Fibroblast of lung (primary cell): ENCODE data around the gene CD226. TPM values are rescaled to one million over a fixed set of nuclear protein-coding genes. Genes with fewer than 3 reads are reported as not detected.
"Not testable (repeated sequence)": the region's sequence is repeated elsewhere in the genome, so short reads cannot be mapped to it uniquely, and the experiment has no call there.

ENCODE experiments used
- DNase-seq, 2 donors: peaks; one replicate each; pipeline versions ENCODE4 v3.0.0 to v3.0.0-alpha.2; 2010; ENCODE audit warnings: low read depth in 2 of 2
- H2AFZ ChIP-seq: 2 replicates; pipeline ENCODE4 v1.5.1; 2012; ENCODE audit warnings: low read length, control low read depth, inconsistent platforms
- H3K27ac ChIP-seq: 2 replicates; pipeline ENCODE4 v1.5.1; 2011; ENCODE audit warnings: low read length, control low read depth; ENCODE audit not compliant: insufficient read depth
- H3K27me3 ChIP-seq: 2 replicates; pipeline ENCODE4 v1.5.1; 2011; ENCODE audit warnings: mild to moderate bottlenecking, low read length; ENCODE audit not compliant: control insufficient read depth, insufficient read depth
- H3K36me3 ChIP-seq: 2 replicates; pipeline ENCODE4 v1.5.1; 2011; ENCODE audit warnings: low read length; ENCODE audit not compliant: control insufficient read depth, insufficient read depth
- H3K4me1 ChIP-seq: 2 replicates; pipeline ENCODE4 v1.5.1; 2011; ENCODE audit warnings: low read length; ENCODE audit not compliant: control insufficient read depth, insufficient read depth; ENCODE audit errors: extremely low read depth
- H3K4me2 ChIP-seq: 2 replicates; pipeline ENCODE4 v1.5.1; 2011; ENCODE audit warnings: low read length, control low read depth; ENCODE audit not compliant: insufficient read depth; ENCODE audit errors: extremely low read depth
- H3K4me3 ChIP-seq, 4 experiments: fragments of 200-600 bp in 1 of 4; sonication (generic) in 1 of 4; replicated peaks in 1 of 4; 2 replicates each; pipeline ENCODE4 v1.5.1; 2011 to 2016; ENCODE audit warnings: low read length in 4 of 4, low read depth in 3 of 4, mild to moderate bottlenecking in 3 of 4, control low read depth in 2 of 4, inconsistent platforms in 1 of 4, mixed read lengths in 1 of 4; ENCODE audit not compliant: insufficient read depth in 1 of 4; ENCODE audit errors: control extremely low read depth in 1 of 4
- H3K79me2 ChIP-seq: 2 replicates; pipeline ENCODE4 v1.5.1; 2012; ENCODE audit warnings: mild to moderate bottlenecking, low read length, inconsistent platforms; ENCODE audit not compliant: control insufficient read depth, insufficient read depth
- H3K9ac ChIP-seq: 2 replicates; pipeline ENCODE4 v1.5.1; 2011; ENCODE audit warnings: mild to moderate bottlenecking, low read length, control low read depth; ENCODE audit not compliant: insufficient read depth
- H3K9me3 ChIP-seq: 2 replicates; pipeline ENCODE4 v1.5.1; 2012; ENCODE audit warnings: low read depth, low read length; ENCODE audit not compliant: control insufficient read depth, insufficient read depth
- H4K20me1 ChIP-seq: 2 replicates; pipeline ENCODE4 v1.5.1; 2011; ENCODE audit warnings: low read length; ENCODE audit not compliant: control insufficient read depth, insufficient read depth; ENCODE audit errors: extremely low read depth
- CTCF ChIP-seq, 2 donors: IDR thresholded peaks in 1 of 2; conservative IDR thresholded peaks in 1 of 2; 1 replicate in 1 of 2; 2 replicates in 1 of 2; pipeline ENCODE4 v1.5.1; 2011 to 2012; ENCODE audit warnings: low read length in 2 of 2, control low read depth in 1 of 2, inconsistent platforms in 1 of 2, low read depth in 1 of 2, mild to moderate bottlenecking in 1 of 2
- EZH2 ChIP-seq: IDR thresholded peaks from 2 replicates; pipeline ENCODE4 v1.5.1; 2012; ENCODE audit warnings: low read length, control low read depth, mild to moderate bottlenecking; ENCODE audit errors: missing control alignments
- polyA plus RNA-seq, 2 donors: library from polyadenylated mRNA; depleted of rRNA in 1 of 2; stranded (reverse) in 1 of 2; unstranded in 1 of 2; fragments of >200 nt; gene quantifications; 2 replicates each; pipeline ENCODE4 v1.2.1, GENCODE V29; 2011 to 2012; ENCODE audit warnings: missing spikeins in 1 of 2
- total RNA-seq: library from RNA; depleted of rRNA; stranded (reverse); fragments of >200 nt; gene quantifications from 2 replicates; pipeline ENCODE4 v1.2.1, GENCODE V29; 2014

The CD226 gene
- total and polyA plus RNA-seq, 2 donors (not counting 1 experiment from before 2014, with no cell fraction given), result 0.33 to 0.42 TPM

DNA sequence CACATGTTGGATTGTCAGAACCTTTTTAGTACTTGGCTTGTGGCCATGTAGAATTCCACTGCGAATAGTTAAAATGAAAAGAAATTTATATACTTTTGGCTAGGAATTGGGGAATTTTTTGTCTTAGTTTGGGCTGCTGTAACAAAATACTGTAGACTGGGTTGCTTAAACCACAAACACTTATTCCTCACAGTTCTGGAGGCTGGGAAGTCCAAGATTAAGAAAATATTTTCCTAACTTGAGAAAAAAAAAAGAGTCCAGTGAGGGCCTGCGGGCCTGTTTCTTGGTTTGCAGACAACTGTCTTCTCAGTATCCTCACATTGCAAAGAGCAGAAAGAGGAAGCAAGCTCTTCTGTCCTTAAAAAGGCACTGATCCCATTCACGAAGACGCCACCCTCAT is 81.9 kb downstream of the CD226 start:
- no peaks in the 10 kb centered on the region for H3K27me3 ChIP-seq
- no peaks in the 10 kb centered on the region for H3K4me1 ChIP-seq
- H3K4me3 ChIP-seq, result no peak overlapping the region
- H3K36me3 ChIP-seq, result no peaks in the 10 kb centered on the region
- no peak overlapping the region for H3K9ac ChIP-seq
- no peak overlapping the region for H3K4me2 ChIP-seq
- no peak overlapping the region for H2AFZ ChIP-seq
- no peak for DNase-seq
- peaks cover 2% of the 10 kb centered on the region for H4K20me1 ChIP-seq
- TF ChIP-seq CTCF (conservative IDR thresholded peaks at IDR 0.05 in 1 of 2, IDR thresholded peaks at IDR 0.05 in 1 of 2; ENCODE audit: low read depth in 1 of 2, low read length in 2 of 2), result no peak
- no peaks in the 10 kb centered on the region for H3K79me2 ChIP-seq
- H3K27ac ChIP-seq, result no peak overlapping the region
- H3K9me3 ChIP-seq, result no peaks in the 10 kb centered on the region

GRCh38 chr18:69864802-69865201 is 82.9 kb downstream of the CD226 start:
- not testable (repeated sequence) for H2AFZ ChIP-seq, H3K9ac ChIP-seq, H4K20me1 ChIP-seq, H3K27ac ChIP-seq, H3K79me2 ChIP-seq, DNase-seq, H3K27me3 ChIP-seq, H3K4me2 ChIP-seq, H3K4me1 ChIP-seq, H3K36me3 ChIP-seq, H3K9me3 ChIP-seq, H3K4me3 ChIP-seq

GRCh38 chr18:69858897-69859296 is 88.8 kb downstream of the CD226 start:
- Histone ChIP-seq H3K4me2 (no peak overlapping the region), H3K27me3 (no peaks in the 10 kb centered on the region), H4K20me1 (peaks cover 2% of the 10 kb centered on the region), H3K4me3 (no peak overlapping the region), H3K4me1 (no peaks in the 10 kb centered on the region), H3K9me3 (no peaks in the 10 kb centered on the region), H3K27ac (no peak overlapping the region), H3K79me2 (no peaks in the 10 kb centered on the region), H2AFZ (no peak overlapping the region), H3K9ac (no peak overlapping the region), H3K36me3 (no peaks in the 10 kb centered on the region)
- no peak for DNase-seq
- TF ChIP-seq CTCF (conservative IDR thresholded peaks at IDR 0.05 in 1 of 2, IDR thresholded peaks at IDR 0.05 in 1 of 2; ENCODE audit: low read depth in 1 of 2, low read length in 2 of 2) (no peak), EZH2 (no peak)

DNA sequence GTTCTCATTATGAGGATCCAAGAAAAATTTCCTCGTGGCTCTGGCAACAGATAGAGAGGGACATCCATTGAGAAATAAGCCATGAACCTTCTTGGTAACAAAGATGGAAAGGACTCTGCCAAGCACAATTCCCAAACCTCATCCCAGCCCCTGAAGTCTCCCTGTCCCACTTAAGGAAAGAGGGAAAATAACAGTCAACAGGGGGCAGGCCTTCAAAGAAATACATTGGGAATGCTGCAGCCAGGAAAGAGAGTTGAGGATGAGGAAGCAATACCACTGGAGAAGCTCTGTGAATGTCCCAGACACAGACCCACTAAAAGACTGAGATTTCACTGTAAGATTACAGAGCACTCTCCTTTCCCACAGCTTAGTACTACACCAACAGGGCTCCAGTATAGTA is 93.2 kb downstream of the CD226 start:
- Histone ChIP-seq H3K27me3 (no peaks in the 10 kb centered on the region), H3K36me3 (no peaks in the 10 kb centered on the region), H3K79me2 (no peaks in the 10 kb centered on the region), H3K9ac (no peak overlapping the region), H2AFZ (no peak overlapping the region), H3K9me3 (no peaks in the 10 kb centered on the region), H3K27ac (no peak overlapping the region), H3K4me2 (no peak overlapping the region), H3K4me3 (no peak overlapping the region), H4K20me1 (no peaks in the 10 kb centered on the region), H3K4me1 (no peaks in the 10 kb centered on the region)
- TF ChIP-seq EZH2 (no peak), CTCF (conservative IDR thresholded peaks at IDR 0.05 in 1 of 2, IDR thresholded peaks at IDR 0.05 in 1 of 2; ENCODE audit: low read depth in 1 of 2, low read length in 2 of 2) (no peak)
- no peak for DNase-seq
